22Rv1 (cell line): ENCODE data around the gene GMDS.

Source experiments
- ZFX ChIP-seq: fragments of 450-650 bp; IDR thresholded peaks from 2 replicates; pipeline ENCODE4 v1.6.1; 2017; ENCODE audit warnings: antibody characterized with exemption, borderline replicate concordance
- TF ChIP-seq, protein P1 (sequence below): fragments of 450-650 bp; IDR thresholded peaks from 2 replicates; pipeline ENCODE4 v1.5.1; 2017; ENCODE audit warnings: mild to moderate bottlenecking

DNA sequence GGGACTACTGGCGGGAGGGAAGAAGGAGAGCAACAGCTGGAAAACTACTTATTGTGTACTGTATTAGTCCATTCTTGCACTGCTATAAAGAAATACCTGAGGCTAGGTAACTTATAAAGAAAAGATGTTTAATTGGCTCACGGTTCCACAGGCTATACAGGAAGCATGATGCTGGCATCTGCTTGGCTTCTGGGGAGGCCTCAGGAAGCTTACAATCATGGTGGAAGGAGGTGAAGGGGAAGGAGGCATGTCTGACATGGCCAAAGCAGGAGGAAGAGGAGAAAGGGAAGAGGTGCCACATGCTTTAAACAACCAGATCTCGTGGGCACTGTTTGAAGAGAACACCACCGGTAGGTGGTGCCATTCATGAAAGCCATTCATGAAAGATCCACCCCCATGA lies 67.3 kb downstream of the GMDS start:
- TF ChIP-seq, protein P1, sequence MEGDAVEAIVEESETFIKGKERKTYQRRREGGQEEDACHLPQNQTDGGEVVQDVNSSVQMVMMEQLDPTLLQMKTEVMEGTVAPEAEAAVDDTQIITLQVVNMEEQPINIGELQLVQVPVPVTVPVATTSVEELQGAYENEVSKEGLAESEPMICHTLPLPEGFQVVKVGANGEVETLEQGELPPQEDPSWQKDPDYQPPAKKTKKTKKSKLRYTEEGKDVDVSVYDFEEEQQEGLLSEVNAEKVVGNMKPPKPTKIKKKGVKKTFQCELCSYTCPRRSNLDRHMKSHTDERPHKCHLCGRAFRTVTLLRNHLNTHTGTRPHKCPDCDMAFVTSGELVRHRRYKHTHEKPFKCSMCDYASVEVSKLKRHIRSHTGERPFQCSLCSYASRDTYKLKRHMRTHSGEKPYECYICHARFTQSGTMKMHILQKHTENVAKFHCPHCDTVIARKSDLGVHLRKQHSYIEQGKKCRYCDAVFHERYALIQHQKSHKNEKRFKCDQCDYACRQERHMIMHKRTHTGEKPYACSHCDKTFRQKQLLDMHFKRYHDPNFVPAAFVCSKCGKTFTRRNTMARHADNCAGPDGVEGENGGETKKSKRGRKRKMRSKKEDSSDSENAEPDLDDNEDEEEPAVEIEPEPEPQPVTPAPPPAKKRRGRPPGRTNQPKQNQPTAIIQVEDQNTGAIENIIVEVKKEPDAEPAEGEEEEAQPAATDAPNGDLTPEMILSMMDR = no peak; the same call in 1 of the 2 replicates
- no peak for TF ChIP-seq ZFX
